Head of caudate nucleus (tissue), 42 donors: ENCODE results near the gene BLOC1S5.

Source experiments
- DNase-seq, 42 donors: peaks; one replicate each; pipeline versions ENCODE4 v3.0.0 to v3.0.0-alpha.2; 2020 to 2021; ENCODE audit warnings: mixed read lengths in 7 of 42
- intact Hi-C: fragments of 100-400 bp; cut with DNase I; formaldehyde crosslinking; loops from one replicate; pipeline ENCODE4 v1.15.0; 2022

BLOC1S5 gene

GRCh38 chr6:7973584-7973983 lies 90.6 kb downstream of the BLOC1S5 start:
- DNase-seq = no peak
- intact Hi-C loops = no loop called here

DNA sequence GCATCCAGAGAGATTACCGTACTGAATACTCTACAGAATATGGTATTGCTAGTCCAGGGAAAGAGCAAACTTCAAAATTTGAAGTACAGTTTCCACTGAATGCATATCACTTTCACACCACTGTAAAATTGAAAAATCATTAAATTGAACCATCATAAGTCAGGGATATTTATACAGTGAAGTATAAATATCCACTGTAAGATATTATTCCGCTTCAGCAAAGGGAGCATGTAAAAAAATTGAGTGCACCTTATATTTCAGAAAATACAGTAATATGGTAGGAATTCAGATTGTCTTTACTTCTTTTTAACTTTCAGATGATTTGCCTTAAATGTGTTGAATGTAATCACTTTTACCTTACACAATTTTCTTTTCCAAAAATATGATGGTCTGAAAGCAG lies 92.7 kb downstream of the BLOC1S5 start:
- DNase-seq = no peak
- intact Hi-C loops = no loop called here

DNA sequence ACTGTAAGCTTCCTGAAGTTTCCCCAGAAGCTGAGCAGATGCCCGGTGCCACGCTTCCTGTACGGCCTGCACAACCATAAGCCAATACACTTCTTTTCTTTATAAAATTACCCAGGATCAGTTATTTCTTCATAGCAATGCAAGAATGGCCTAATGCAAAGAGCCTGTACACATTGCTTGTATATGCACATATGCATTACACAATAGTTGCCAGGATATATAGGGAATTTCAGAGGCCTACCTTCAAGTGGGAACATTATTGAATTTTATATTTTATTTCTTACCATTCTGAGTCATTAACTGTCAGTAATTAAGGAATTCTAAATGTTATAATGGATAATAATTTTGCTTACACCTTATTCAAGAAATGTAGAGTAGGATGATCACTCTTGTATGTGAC lies 93.6 kb downstream of the BLOC1S5 start:
- intact Hi-C loops = no loop called here
- no peak for DNase-seq
